ENCODE measurements around the gene IDUA.

IDUA gene

DNA sequence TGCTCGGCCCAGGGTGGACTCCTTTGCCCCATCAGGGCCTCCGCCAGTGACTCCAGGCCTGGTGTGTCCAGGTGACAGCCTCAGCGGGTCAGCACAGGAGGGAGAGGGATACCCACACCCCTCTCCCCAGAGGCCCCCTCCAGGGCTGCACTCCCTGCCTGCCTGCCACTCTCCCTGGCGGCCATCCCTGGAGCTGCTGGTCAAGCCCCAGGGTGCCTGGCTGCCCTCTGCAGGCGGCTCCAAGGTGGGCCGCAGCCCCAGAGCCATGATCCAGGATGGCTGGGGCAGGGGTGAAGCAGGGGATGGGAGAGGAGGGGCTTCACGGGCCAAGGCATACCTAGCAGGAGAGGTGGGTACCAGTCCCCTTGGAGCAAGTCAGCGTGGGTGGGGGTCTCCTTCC lies 28.3 kb downstream of the IDUA start:
- DNase-seq (ENCODE audit: low read depth in 2 of 2) = no peak

DNA sequence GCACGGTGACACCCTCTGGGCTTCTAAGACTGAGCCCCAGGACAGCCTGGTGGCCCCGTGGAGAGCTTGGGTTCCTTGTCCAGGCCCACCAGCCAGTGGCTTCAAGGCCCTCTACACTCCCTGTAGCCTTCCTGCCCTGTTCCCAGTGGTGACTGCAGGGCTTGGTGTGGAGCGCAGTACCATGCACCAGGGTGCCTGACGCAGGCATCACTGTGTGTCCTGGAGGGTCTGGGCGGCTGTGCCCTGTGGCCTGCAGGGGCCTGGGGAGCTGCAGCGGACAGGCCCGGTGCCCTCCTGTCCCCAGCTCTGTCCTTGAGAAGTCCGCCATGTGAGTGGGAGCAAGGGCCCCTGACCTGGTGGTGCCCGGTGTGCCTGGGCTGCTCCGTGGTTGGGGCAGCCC lies 28.9 kb downstream of the IDUA start:
- no peak for DNase-seq (ENCODE audit: low read depth in 2 of 2)

DNA sequence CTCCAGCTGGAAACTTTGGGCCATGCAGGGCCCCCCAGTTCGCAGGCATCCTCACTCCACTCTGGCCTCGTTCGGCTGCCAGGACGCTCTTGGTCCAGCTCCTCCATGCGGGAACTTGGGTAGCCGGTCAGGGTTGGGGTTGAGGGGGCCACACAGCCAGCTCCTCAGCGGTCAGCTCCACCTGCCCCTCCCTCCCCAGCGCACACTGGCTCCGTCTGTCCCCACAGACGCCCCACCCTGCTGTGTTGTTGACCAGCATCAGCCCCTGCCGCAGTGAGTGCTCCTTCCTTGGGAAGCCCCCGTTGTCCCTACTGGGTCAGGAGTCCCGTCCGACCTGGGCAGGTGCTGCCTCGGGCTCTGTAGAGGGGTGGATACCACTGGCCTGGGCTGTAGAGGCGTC lies 30.4 kb downstream of the IDUA start:
- DNase-seq (ENCODE audit: low read depth in 2 of 2) = no peak

DNA sequence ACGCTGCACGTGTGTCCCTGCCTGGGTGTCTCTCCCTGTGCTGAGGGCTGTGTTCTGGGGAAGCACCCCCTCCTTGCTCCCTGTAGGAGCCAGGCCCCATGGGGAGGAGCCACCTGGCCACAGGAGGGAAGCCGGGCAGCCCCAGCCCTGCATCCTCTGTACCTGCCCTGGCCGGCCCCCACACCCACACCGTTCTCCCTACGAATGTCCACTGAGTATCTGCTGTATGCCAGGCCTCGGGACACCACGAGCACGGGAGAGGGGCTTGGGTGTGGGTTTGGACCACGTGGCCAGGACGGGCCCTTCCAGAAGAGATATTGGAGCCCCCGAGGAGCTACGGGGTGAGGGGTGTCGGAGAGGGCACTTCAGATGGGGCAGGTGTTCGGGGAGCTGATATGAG lies 30.9 kb downstream of the IDUA start:
- DNase-seq (ENCODE audit: low read depth in 2 of 2) = no peak

GRCh38 chr4:1018147-1019020 lies 31.5 kb downstream of the IDUA start:
- no peak for DNase-seq (ENCODE audit: low read depth in 2 of 2)

DNA sequence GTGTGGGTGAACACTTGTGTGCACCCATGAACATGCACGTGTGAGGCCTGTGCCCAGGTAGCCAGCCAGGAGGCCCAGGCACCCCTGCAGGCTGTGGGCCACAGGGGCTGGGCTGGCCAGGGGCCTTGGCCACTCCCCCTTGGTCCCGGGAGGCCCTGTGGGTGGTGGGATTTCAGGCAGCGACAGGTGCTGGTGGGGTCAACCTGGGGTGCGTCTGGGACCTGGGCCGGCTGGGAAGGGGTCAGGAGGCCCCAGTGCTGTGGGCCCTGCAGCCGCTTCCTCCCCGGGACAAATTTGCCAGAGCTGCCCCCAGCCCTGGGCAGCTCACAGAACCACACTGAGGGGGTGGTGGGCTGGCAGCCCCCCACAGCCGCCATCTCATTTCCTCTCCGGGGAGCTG lies 32.5 kb downstream of the IDUA start:
- DNase-seq (ENCODE audit: low read depth in 2 of 2) = no peak

- no peak for DNase-seq (ENCODE audit: low read depth in 2 of 2)
Measured at GRCh38 chr4:1019729-1020470, 33.1 kb downstream of the IDUA start.

DNA sequence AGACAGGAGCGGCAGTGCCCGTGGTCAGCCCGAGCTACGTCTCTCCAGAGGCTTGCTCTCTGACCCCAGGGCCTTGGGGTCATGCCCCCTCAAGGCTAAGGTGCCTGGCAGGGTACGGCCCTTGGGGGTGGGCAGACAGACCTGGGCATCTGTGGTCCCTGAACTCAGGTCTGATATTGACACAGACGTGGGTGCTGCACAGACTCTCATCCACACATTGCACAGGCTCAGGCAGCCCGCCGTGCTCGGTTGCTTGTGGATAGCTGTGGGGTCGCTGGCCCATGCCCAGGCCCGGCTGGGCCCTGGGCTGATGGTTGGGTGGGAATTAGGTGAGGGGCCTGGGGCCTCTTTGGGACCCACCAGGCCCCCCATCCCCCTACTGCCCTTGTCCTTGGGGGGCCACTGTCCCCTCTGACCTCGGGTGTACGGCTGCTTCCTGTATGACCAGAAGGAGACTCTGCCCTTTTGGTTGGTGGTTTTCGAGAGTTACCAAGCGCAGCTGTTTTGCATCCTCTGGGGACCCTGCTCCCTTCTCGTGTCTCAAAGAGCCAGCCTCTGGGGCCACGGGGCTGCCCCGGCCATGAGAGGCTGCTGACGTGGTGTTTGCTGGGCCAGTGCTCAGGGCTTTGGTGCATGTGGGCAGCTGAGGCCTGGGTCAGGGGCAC lies 34.7 kb downstream of the IDUA start:
- DNase-seq (ENCODE audit: low read depth in 2 of 2) = no peak

DNA sequence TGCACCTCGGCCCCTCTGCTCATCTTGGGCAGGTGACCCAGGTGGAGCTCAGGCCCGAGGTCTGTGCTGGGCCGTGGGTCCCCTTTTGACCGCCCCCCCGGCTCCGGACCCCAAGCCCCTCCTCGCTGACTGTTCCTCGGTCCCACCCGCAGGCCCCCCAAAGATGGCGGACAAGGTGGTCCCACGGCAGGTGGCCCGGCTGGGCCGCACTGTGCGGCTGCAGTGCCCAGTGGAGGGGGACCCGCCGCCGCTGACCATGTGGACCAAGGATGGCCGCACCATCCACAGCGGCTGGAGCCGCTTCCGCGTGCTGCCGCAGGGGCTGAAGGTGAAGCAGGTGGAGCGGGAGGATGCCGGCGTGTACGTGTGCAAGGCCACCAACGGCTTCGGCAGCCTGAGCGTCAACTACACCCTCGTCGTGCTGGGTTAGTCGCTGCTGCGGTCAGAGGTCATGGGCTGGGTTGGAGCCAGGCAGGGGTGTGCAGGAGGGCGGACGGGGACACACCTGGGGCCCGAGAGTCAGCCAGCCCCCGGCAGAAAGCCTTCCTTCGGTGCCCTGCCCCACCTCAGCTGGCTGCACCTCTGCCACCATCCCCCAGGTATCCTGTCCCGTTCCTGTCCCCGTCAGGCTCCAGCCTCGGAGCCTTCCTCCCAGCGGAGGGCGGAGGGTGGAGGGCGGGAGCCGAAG lies 35.4 kb downstream of the IDUA start:
- DNase-seq (ENCODE audit: low read depth in 2 of 2) = no peak

GRCh38 chr4:1022739-1023066 lies 35.9 kb downstream of the IDUA start:
- no peak for DNase-seq (ENCODE audit: low read depth in 2 of 2)

- DNase-seq (ENCODE audit: low read depth in 2 of 2) = no peak
Measured at GRCh38 chr4:1023075-1023640, 36.3 kb downstream of the IDUA start.

DNA sequence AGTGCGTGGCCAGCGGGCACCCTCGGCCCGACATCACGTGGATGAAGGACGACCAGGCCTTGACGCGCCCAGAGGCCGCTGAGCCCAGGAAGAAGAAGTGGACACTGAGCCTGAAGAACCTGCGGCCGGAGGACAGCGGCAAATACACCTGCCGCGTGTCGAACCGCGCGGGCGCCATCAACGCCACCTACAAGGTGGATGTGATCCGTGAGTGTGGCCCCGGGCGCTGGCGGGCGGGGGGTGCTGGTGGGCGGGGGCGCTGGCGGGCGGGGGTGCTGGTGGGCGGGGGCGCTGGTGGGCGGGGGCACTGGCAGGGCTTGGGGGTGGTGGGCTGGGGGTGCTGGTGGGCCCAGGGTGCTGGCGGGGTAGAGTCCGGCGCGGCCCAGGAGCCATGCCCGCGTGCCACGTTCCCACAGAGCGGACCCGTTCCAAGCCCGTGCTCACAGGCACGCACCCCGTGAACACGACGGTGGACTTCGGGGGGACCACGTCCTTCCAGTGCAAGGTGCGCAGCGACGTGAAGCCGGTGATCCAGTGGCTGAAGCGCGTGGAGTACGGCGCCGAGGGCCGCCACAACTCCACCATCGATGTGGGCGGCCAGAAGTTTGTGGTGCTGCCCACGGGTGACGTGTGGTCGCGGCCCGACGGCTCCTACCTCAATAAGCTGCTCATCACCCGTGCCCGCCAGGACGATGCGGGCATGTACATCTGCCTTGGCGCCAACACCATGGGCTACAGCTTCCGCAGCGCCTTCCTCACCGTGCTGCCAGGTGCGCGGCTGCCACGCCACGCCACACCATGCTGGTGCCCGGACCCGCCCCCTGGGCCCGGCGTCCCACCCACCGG lies 37.3 kb downstream of the IDUA start:
- no peak for DNase-seq (ENCODE audit: low read depth in 2 of 2)

DNA sequence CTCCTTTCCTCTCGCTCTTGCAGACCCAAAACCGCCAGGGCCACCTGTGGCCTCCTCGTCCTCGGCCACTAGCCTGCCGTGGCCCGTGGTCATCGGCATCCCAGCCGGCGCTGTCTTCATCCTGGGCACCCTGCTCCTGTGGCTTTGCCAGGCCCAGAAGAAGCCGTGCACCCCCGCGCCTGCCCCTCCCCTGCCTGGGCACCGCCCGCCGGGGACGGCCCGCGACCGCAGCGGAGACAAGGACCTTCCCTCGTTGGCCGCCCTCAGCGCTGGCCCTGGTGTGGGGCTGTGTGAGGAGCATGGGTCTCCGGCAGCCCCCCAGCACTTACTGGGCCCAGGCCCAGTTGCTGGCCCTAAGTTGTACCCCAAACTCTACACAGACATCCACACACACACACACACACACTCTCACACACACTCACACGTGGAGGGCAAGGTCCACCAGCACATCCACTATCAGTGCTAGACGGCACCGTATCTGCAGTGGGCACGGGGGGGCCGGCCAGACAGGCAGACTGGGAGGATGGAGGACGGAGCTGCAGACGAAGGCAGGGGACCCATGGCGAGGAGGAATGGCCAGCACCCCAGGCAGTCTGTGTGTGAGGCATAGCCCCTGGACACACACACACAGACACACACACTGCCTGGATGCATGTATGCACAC lies 38.2 kb downstream of the IDUA start:
- DNase-seq (ENCODE audit: low read depth in 2 of 2) = no peak

DNA sequence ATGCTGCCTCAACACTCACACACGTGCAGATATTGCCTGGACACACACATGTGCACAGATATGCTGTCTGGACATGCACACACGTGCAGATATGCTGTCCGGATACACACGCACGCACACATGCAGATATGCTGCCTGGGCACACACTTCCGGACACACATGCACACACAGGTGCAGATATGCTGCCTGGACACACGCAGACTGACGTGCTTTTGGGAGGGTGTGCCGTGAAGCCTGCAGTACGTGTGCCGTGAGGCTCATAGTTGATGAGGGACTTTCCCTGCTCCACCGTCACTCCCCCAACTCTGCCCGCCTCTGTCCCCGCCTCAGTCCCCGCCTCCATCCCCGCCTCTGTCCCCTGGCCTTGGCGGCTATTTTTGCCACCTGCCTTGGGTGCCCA lies 39.3 kb downstream of the IDUA start:
- no peak for DNase-seq (ENCODE audit: low read depth in 2 of 2)

GRCh38 chr4:1027219-1027914 lies 40.5 kb downstream of the IDUA start:
- no peak for DNase-seq (ENCODE audit: low read depth in 2 of 2)

DNA sequence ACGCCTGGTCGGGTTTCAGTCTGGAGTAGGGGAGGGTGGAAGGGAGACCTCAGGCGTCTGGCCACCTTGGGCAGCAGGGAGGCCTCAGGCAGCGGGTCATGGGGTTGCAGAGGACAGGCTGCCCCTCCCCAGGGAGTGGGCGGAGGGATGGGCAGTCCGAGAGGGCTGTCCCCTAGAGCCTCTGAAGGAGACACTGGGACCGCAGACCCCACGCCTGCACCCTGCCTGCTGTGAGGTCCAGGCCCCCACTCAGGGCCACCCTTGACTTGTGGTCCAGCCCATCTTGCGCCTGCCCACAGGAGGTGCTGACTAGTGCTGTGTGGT lies 41.0 kb downstream of the IDUA start:
- DNase-seq (ENCODE audit: low read depth in 2 of 2) = no peak

- DNase-seq (ENCODE audit: low read depth in 2 of 2) = no peak
Measured at GRCh38 chr4:1028574-1029220, 41.9 kb downstream of the IDUA start.

- no peak for DNase-seq (ENCODE audit: low read depth in 2 of 2)
Measured at GRCh38 chr4:1029529-1029928, 42.7 kb downstream of the IDUA start.

GRCh38 chr4:1030031-1030430 lies 43.2 kb downstream of the IDUA start:
- no peak for DNase-seq (ENCODE audit: low read depth in 2 of 2)
